Heart right ventricle (tissue), 16 donors: ENCODE data around the gene VPS54. TPM values are rescaled to one million over a fixed set of nuclear protein-coding genes. Genes with fewer than 3 reads are reported as not detected.

Experiments
- ATAC-seq, 8 donors: fragments of 200-7000 bp; cut with Tn5 transposase; one replicate each; pipeline ENCODE4 v1.9.1; 2020; ENCODE audit warnings: mild to moderate bottlenecking in 8 of 8, moderate library complexity in 8 of 8, moderate number of reproducible peaks in 1 of 8
- DNase-seq, 2 donors: peaks; one replicate each; pipeline ENCODE4 v3.0.0-alpha.2; 2020
- H3K27ac ChIP-seq, 10 donors: fragments of 200-600 bp; sonication (generic) in 2 of 10; one replicate each; pipeline versions ENCODE4 v1.5.0 to v1.8.0; 2020 to 2022; ENCODE audit warnings: mild to moderate bottlenecking in 3 of 10
- H3K27me3 ChIP-seq, 7 donors: fragments of 200-600 bp; one replicate each; pipeline ENCODE4 v1.8.0; 2021 to 2022; ENCODE audit warnings: mild to moderate bottlenecking in 2 of 7
- H3K36me3 ChIP-seq, 9 donors: fragments of 200-600 bp; sonication (generic) in 1 of 9; one replicate each; pipeline versions ENCODE4 v1.5.0 to v1.8.0; 2020 to 2022; ENCODE audit warnings: mild to moderate bottlenecking in 2 of 9
- H3K4me1 ChIP-seq, 9 donors: fragments of 200-600 bp; sonication (generic) in 1 of 9; one replicate each; pipeline versions ENCODE4 v1.5.0 to v1.8.0; 2020 to 2022; ENCODE audit warnings: mild to moderate bottlenecking in 4 of 9
- H3K4me3 ChIP-seq, 10 donors: fragments of 200-600 bp; sonication (generic) in 2 of 10; one replicate each; pipeline versions ENCODE4 v1.5.0 to v1.8.0; 2020 to 2022; ENCODE audit warnings: mild to moderate bottlenecking in 7 of 10, moderate library complexity in 2 of 10
- H3K9me3 ChIP-seq, 11 donors: fragments of 200-600 bp in 10 of 11; sonication (generic) in 2 of 11; one replicate each; pipeline versions ENCODE4 v1.5.0 to v1.8.0; 2013 to 2022; ENCODE audit warnings: mild to moderate bottlenecking in 2 of 11, control low read depth in 1 of 11, moderate library complexity in 1 of 11
- CTCF ChIP-seq, 9 donors: fragments of 200-600 bp; sonication (generic) in 2 of 9; IDR thresholded peaks; one replicate each; pipeline versions ENCODE4 v1.5.0 to v1.8.0; 2021 to 2022; ENCODE audit warnings: antibody characterized with exemption in 9 of 9, mild to moderate bottlenecking in 5 of 9, moderate library complexity in 1 of 9
- WGBS, 2 donors: extraction: QIAGEN DNeasy Blood & Tissue Kit; methylation state at CpG; one replicate each; pipeline ENCODE4 v1.1.7; 2013; ENCODE audit warnings: inconsistent platforms in 1 of 2; 5-methylcytosine and 5-hydroxymethylcytosine counted together
- intact Hi-C, 10 donors: fragments of 100-400 bp; cut with DNase I; formaldehyde crosslinking; loops; one replicate each; pipeline versions ENCODE4 v1.11.1 to v1.14.2; 2022
- long read RNA-seq, 3 donors: library from polyadenylated mRNA; unstranded; transcript quantifications; one replicate each; pipeline ENCODE4 v2.0.0, GENCODE V29; 2020 to 2021
- polyA plus RNA-seq, 2 donors: library from polyadenylated mRNA; stranded (reverse); fragments of 200-250 nt; gene quantifications; one replicate each; pipeline ENCODE4 v1.2.3, GENCODE V29; 2013
- total RNA-seq, 10 donors: library from RNA; stranded (reverse); fragmentation: NEBNext Ultra II Directional in 3 of 10; extraction: Animal tissue kit (Norgen Biotek cat#: 25700) in 3 of 10; gene quantifications; one replicate each; pipeline versions ENCODE4 v1.2.1 to v1.2.4, GENCODE V29; 2021 to 2023
- donor health status: Arrhythmogenic right ventricular cardiomyopathy.
- donor health status: ischemic (EF 13 %, LVEDD 7.1; RV severe dilation, severe dysfunction).
- donor health status: healthy with polysubstance abuse.
- donor health status: DM: no; HTN: yes; CAD: no.
- donor health status: DM: no; HTN: no; CAD: no.
- donor health status: ischemic (EF 25% LVEDD 6.9; RV normal size, moderate dysfunction).
- donor health status: ischemic (EF 25% LVEDD 5.7; RV mildly dilated, moderate dysfunction).
- donor health status: healthy.
- donor health status: DM: yes; HTN: yes; CAD: no.
- donor health status: Ischemic cardiomyopathy.
- donor health status: ischemic (EF 35%, LVEDD 5.7; RV mildly dilated, moderate dysfunction).
- donor health status: nonischemic (EF 11% LVEDD 7.7; RV severe dilation, severe dysfunction).
- donor health status: DM: yes; HTN: yes; CAD: no.
- donor health status: PGD.
- donor health status: ischemic (EF 29% LVEDD 5.4; RV normal size, mild dysfunction).
- donor health status: nonischemic (EF 23%, LVEDD 6.1; RV moderate dilation, normal function).

Gene VPS54
- total RNA-seq: 10 to 100 TPM in 6 of 10 donors, 1 to 10 TPM in 4; 9.4 to 12.7 (median 10.5) TPM
- polyA plus RNA-seq: 10 to 100 TPM in 1 of 2 donors, 1 to 10 TPM in 1; 8.3 to 12.6 TPM
- long read RNA-seq, donor 1, full-length matches to known transcripts: 13 of 24 reads
- long read RNA-seq, donor 1, partial matches to known transcripts: 4 of 24 reads
- long read RNA-seq, donor 1, other reads (novel, unspliced or antisense): 7 of 24 reads
- long read RNA-seq, donor 2, full-length matches to known transcripts: 11 of 25 reads
- long read RNA-seq, donor 2, partial matches to known transcripts: 1 of 25 reads
- long read RNA-seq, donor 2, other reads (novel, unspliced or antisense): 13 of 25 reads
- long read RNA-seq, donor 3, partial matches to known transcripts: 1 of 2 reads
- long read RNA-seq, donor 3, other reads (novel, unspliced or antisense): 1 of 2 reads

GRCh38 chr2:64019083-64019974, at the start of gene VPS54:
Gene VPS54 (minus strand): TSS chr2:64019428. CDS start chr2:63983999, 35,429 bp downstream.
- WGBS, 2 donors: 1% methylated on average over 71 to 77 of the region's 77 CpGs
- Histone ChIP-seq H3K27me3 (no peaks in the 10 kb centered on the region), H3K9me3 (no peaks in the 10 kb centered on the region), H3K4me1 (peaks cover 0 to 62% (median 47%) of the 10 kb centered on the region in 9 donors), H3K36me3 (no peaks in the 10 kb centered on the region), H3K4me3 (peak within 1 kb of the TSS; percentile 61 to 86 (median 74)), H3K27ac (peak within 1 kb of the TSS; percentile 93 to 100 (median 98))
- intact Hi-C loops: no loop called here
- ATAC-seq: peak; percentile 81 to 93 (median 86)
- DNase-seq: peak; percentile 48 to 70
- TF ChIP-seq CTCF (IDR thresholded peaks at IDR 0.05): peak in 2 of 9 donors; percentile 22 to 28

- Histone ChIP-seq H3K36me3 (no peaks in the 10 kb centered on the region), H3K4me3 (no peak overlapping the region), H3K9me3 (no peaks in the 10 kb centered on the region), H3K4me1 (peaks cover 0 to 20% (median 13%) of the 10 kb centered on the region in 9 donors), H3K27me3 (no peaks in the 10 kb centered on the region), H3K27ac (no peak overlapping the region)
- DNase-seq: no peak
- 26 to 36% methylated on average over 1 of the region's 1 CpG for WGBS, 2 donors
- ATAC-seq: no peak
- intact Hi-C loops: loop anchor here in 1 of 10 donors (5.0 to 10.0 kb wide), 3 partner anchors 47 to 250 kb away; no protein-coding TSS in a partner anchor
- no peak for TF ChIP-seq CTCF (IDR thresholded peaks at IDR 0.05)
Observed at GRCh38 chr2:64067326-64067725, 48.1 kb upstream of the VPS54 start.

- intact Hi-C loops: loop anchor here in 2 of 10 donors (2.0 to 10.0 kb wide), 4 partner anchors 49 to 252 kb away; no protein-coding TSS in a partner anchor
- peak overlapping the region in 8 of 10 donors; percentile 18 to 80 (median 77) for H3K27ac ChIP-seq
Observed at GRCh38 chr2:64065516-64065915, 46.3 kb upstream of the VPS54 start.

More at GRCh38 chr2:64065516-64065915, 46.3 kb upstream of the VPS54 start:
- DNase-seq: no peak
- no peak overlapping the region for H3K4me3 ChIP-seq
- TF ChIP-seq CTCF (IDR thresholded peaks at IDR 0.05): no peak
- H3K36me3 ChIP-seq: no peaks in the 10 kb centered on the region
- H3K4me1 ChIP-seq: peaks cover 0 to 20% (median 13%) of the 10 kb centered on the region in 9 donors
- 94 to 97% methylated on average over 6 of the region's 6 CpGs for WGBS, 2 donors
- H3K27me3 ChIP-seq: no peaks in the 10 kb centered on the region
- ATAC-seq: no peak
- H3K9me3 ChIP-seq: no peaks in the 10 kb centered on the region
